C4-2B (cell line): ENCODE results near the gene APRT.

Experiments used
- CTCF ChIP-seq: fragments of 450-650 bp; conservative IDR thresholded peaks from 2 replicates; pipeline ENCODE4 v1.5.1; 2017; ENCODE audit warnings: mild to moderate bottlenecking
- ZFX ChIP-seq: fragments of 450-650 bp; IDR thresholded peaks from 2 replicates; pipeline ENCODE4 v1.6.1; 2017

- TF ChIP-seq CTCF (no peak), ZFX (0 out of 2 replicates have a peak, but pooled peaks have one; percentile 1)
These were observed 51.8 kb downstream of the APRT start for GRCh38 chr16:88759976-88760350.
